ENCODE measurements around the gene FRS2.

The FRS2 gene

GRCh38 chr12:69502345-69503081 lies 32.3 kb downstream of the FRS2 start:
- no peak for DNase-seq

- DNase-seq = no peak
These were observed 37.9 kb downstream of the FRS2 start for GRCh38 chr12:69508091-69508490.

- no peak for DNase-seq
These were observed 38.4 kb downstream of the FRS2 start for GRCh38 chr12:69508621-69509020.

GRCh38 chr12:69509308-69509736 lies 39.1 kb downstream of the FRS2 start:
- no peak for DNase-seq

GRCh38 chr12:69509904-69510827 lies 40.0 kb downstream of the FRS2 start:
- no peak for DNase-seq

- no peak for DNase-seq
These were observed 40.8 kb downstream of the FRS2 start for GRCh38 chr12:69511016-69511415.

- no peak for DNase-seq
These were observed 41.5 kb downstream of the FRS2 start for GRCh38 chr12:69511469-69512267.

GRCh38 chr12:69512820-69513219 lies 42.6 kb downstream of the FRS2 start:
- DNase-seq = no peak

- no peak for DNase-seq
These were observed 43.1 kb downstream of the FRS2 start for GRCh38 chr12:69513297-69513696.

GRCh38 chr12:69514111-69514510 lies 43.9 kb downstream of the FRS2 start:
- no peak for DNase-seq

- DNase-seq = no peak
These were observed 44.7 kb downstream of the FRS2 start for GRCh38 chr12:69514845-69515244.

- DNase-seq = no peak
These were observed 45.3 kb downstream of the FRS2 start for GRCh38 chr12:69515394-69515930.

GRCh38 chr12:69516950-69517349 lies 46.8 kb downstream of the FRS2 start:
- DNase-seq = no peak

- no peak for DNase-seq
These were observed 47.2 kb downstream of the FRS2 start for GRCh38 chr12:69517406-69517805.

GRCh38 chr12:69519871-69520270 lies 49.7 kb downstream of the FRS2 start:
- DNase-seq = no peak

GRCh38 chr12:69523433-69524330 lies 53.5 kb downstream of the FRS2 start:
- DNase-seq = no peak

- DNase-seq = no peak
These were observed 54.1 kb downstream of the FRS2 start for GRCh38 chr12:69524331-69524630.

- no peak for DNase-seq
These were observed 54.7 kb downstream of the FRS2 start for GRCh38 chr12:69524755-69525469.

GRCh38 chr12:69527506-69528272 lies 57.5 kb downstream of the FRS2 start:
- DNase-seq = no peak

- DNase-seq = no peak
These were observed 58.8 kb downstream of the FRS2 start for GRCh38 chr12:69529021-69529420.

GRCh38 chr12:69533844-69534243 lies 63.7 kb downstream of the FRS2 start:
- no peak for DNase-seq

Data from activated CD4-positive, alpha-beta T cell treated with anti-CD3 and anti-CD28 coated beads, Interleukin-2, amount 50 U/mL, for 48 hours (primary cell).